ENCODE data around the gene SLC39A11. TPM values are rescaled to one million over a fixed set of nuclear protein-coding genes. Genes with fewer than 3 reads are reported as not detected.

Gene SLC39A11
- total RNA-seq, 1 experiment from 2014 or later: 18.9 TPM

GRCh38 chr17:72843591-72843990 is 248.9 kb downstream of the SLC39A11 start (continued):
- no peak for TF ChIP-seq SMAD3 (CRISPR knock-in tag; IDR thresholded peaks at IDR 0.05; ENCODE audit: borderline replicate concordance)
- no peak for TF ChIP-seq TP53 (CRISPR knock-in tag; IDR thresholded peaks at IDR 0.05)
- TF ChIP-seq NR3C1 (CRISPR knock-in tag; conservative IDR thresholded peaks at IDR 0.05; ENCODE audit: low read depth): no peak
- no peak for TF ChIP-seq NFE2L1 (CRISPR knock-in tag; IDR thresholded peaks at IDR 0.05)

DNA sequence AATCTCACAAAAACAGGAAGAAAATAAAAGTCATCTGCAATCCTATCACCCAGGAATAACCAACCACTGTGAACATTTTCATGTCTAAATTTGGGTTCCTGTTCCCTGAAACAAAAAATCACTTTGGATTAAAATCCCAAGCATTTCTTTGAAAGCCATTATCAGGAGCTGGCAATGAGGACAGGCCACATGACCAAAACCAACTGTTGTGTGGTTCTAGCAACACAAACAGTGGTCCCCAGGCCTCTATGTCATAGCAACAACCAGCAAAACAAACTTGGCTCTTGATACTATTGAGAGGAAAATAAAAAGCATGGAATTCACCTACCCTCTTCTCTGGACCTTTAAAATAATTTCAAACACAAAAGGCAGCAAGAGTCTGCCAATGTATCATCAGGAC is 252.5 kb downstream of the SLC39A11 start:
- Mint-ChIP-seq H3K4me3 (no peak overlapping the region), H3K36me3 (peaks cover 8% of the 10 kb centered on the region; the same call in 1 of the 2 replicates), H3K4me1 (no peaks in the 10 kb centered on the region), H3K9me3 (peaks cover 15% of the 10 kb centered on the region), H3K27ac (no peak overlapping the region), H3K27me3 (ENCODE audit: low read depth) (no peaks in the 10 kb centered on the region; the same call in 1 of the 2 replicates)
- no peak for DNase-seq (ENCODE audit: low spot score)
- ChIA-PET CTCF (no interaction called here), POLR2A (no interaction called here)
- no peak for ATAC-seq
- TF ChIP-seq, protein P1, sequence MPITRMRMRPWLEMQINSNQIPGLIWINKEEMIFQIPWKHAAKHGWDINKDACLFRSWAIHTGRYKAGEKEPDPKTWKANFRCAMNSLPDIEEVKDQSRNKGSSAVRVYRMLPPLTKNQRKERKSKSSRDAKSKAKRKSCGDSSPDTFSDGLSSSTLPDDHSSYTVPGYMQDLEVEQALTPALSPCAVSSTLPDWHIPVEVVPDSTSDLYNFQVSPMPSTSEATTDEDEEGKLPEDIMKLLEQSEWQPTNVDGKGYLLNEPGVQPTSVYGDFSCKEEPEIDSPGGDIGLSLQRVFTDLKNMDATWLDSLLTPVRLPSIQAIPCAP (CRISPR knock-in tag; IDR thresholded peaks at IDR 0.05): no peak
- TF ChIP-seq, protein P2, sequence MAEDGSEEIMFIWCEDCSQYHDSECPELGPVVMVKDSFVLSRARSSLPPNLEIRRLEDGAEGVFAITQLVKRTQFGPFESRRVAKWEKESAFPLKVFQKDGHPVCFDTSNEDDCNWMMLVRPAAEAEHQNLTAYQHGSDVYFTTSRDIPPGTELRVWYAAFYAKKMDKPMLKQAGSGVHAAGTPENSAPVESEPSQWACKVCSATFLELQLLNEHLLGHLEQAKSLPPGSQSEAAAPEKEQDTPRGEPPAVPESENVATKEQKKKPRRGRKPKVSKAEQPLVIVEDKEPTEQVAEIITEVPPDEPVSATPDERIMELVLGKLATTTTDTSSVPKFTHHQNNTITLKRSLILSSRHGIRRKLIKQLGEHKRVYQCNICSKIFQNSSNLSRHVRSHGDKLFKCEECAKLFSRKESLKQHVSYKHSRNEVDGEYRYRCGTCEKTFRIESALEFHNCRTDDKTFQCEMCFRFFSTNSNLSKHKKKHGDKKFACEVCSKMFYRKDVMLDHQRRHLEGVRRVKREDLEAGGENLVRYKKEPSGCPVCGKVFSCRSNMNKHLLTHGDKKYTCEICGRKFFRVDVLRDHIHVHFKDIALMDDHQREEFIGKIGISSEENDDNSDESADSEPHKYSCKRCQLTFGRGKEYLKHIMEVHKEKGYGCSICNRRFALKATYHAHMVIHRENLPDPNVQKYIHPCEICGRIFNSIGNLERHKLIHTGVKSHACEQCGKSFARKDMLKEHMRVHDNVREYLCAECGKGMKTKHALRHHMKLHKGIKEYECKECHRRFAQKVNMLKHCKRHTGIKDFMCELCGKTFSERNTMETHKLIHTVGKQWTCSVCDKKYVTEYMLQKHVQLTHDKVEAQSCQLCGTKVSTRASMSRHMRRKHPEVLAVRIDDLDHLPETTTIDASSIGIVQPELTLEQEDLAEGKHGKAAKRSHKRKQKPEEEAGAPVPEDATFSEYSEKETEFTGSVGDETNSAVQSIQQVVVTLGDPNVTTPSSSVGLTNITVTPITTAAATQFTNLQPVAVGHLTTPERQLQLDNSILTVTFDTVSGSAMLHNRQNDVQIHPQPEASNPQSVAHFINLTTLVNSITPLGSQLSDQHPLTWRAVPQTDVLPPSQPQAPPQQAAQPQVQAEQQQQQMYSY (CRISPR knock-in tag; IDR thresholded peaks at IDR 0.05): no peak
- TF ChIP-seq PRRX2 (CRISPR knock-in tag; IDR thresholded peaks at IDR 0.05) (no peak), SP1 (CRISPR knock-in tag; conservative IDR thresholded peaks at IDR 0.05) (no peak), ZNF263 (CRISPR knock-in tag; IDR thresholded peaks at IDR 0.05; ENCODE audit: low read depth) (no peak), NFYB (CRISPR knock-in tag; conservative IDR thresholded peaks at IDR 0.05; ENCODE audit: low read depth) (no peak), AR (CRISPR knock-in tag; IDR thresholded peaks at IDR 0.05) (no peak), CBFB (CRISPR knock-in tag; IDR thresholded peaks at IDR 0.05; ENCODE audit: low read depth) (no peak), ESRRA (CRISPR knock-in tag; IDR thresholded peaks at IDR 0.05; ENCODE audit: borderline replicate concordance) (no peak)
- TF ChIP-seq, protein P3, sequence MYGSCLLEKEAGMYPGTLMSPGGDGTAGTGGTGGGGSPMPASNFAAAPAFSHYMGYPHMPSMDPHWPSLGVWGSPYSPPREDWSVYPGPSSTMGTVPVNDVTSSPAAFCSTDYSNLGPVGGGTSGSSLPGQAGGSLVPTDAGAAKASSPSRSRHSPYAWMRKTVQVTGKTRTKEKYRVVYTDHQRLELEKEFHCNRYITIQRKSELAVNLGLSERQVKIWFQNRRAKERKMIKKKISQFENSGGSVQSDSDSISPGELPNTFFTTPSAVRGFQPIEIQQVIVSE (CRISPR knock-in tag; IDR thresholded peaks at IDR 0.05; ENCODE audit: borderline replicate concordance): no peak

GRCh38 chr17:72839131-72839725 is 253.3 kb downstream of the SLC39A11 start:
- POLR2A ChIA-PET: no interaction called here

More at GRCh38 chr17:72839131-72839725, 253.3 kb downstream of the SLC39A11 start:
- DNase-seq (ENCODE audit: low spot score): no peak
- TF ChIP-seq FOXJ3 (CRISPR knock-in tag; IDR thresholded peaks at IDR 0.05; ENCODE audit: borderline replicate concordance) (no peak), CREM (CRISPR knock-in tag; IDR thresholded peaks at IDR 0.05) (no peak), MLX (CRISPR knock-in tag; IDR thresholded peaks at IDR 0.05) (no peak), ZBTB21 (CRISPR knock-in tag; IDR thresholded peaks at IDR 0.05; ENCODE audit: borderline replicate concordance) (no peak)
- no peak overlapping the region for H3K4me3 Mint-ChIP-seq
- H3K36me3 Mint-ChIP-seq: peaks cover 8% of the 10 kb centered on the region; the same call in 1 of the 2 replicates
- no peak overlapping the region for H3K27ac Mint-ChIP-seq
- CTCF ChIA-PET: no interaction called here
- ATAC-seq: no peak
- no peaks in the 10 kb centered on the region; the same call in 1 of the 2 replicates for H3K27me3 Mint-ChIP-seq (ENCODE audit: low read depth)
- H3K9me3 Mint-ChIP-seq: peaks cover 15% of the 10 kb centered on the region
- no peaks in the 10 kb centered on the region for H3K4me1 Mint-ChIP-seq
